HEK293 (cell line): ENCODE data around the gene PIM1.

Experiments
- GFI1B ChIP-seq: fragments of 450-650 bp; formaldehyde crosslinking; IDR thresholded peaks from 2 replicates; pipeline ENCODE4 v1.5.1; 2016; ENCODE audit warnings: missing biosample characterization, missing genetic modification characterization
- GLIS1 ChIP-seq: fragments of 450-650 bp; formaldehyde crosslinking; IDR thresholded peaks from 2 replicates; pipeline ENCODE4 v1.5.1; 2016; ENCODE audit warnings: missing biosample characterization, missing genetic modification characterization
- KLF1 ChIP-seq: fragments of 450-650 bp; formaldehyde crosslinking; IDR thresholded peaks from 2 replicates; pipeline ENCODE4 v1.5.1; 2016; ENCODE audit warnings: missing biosample characterization, missing genetic modification characterization
- KLF7 ChIP-seq: fragments of 450-650 bp; formaldehyde crosslinking; IDR thresholded peaks from 2 replicates; pipeline ENCODE4 v1.5.1; 2016; ENCODE audit warnings: missing biosample characterization, missing genetic modification characterization, borderline replicate concordance
- OVOL3 ChIP-seq: fragments of 450-650 bp; formaldehyde crosslinking; IDR thresholded peaks from 2 replicates; pipeline ENCODE4 v1.5.1; 2016; ENCODE audit warnings: missing biosample characterization, missing genetic modification characterization
- PRDM1 ChIP-seq: fragments of 450-650 bp; formaldehyde crosslinking; IDR thresholded peaks from 2 replicates; pipeline ENCODE4; 2016; ENCODE audit warnings: missing biosample characterization, missing genetic modification characterization
- SCRT2 ChIP-seq: fragments of 450-650 bp; formaldehyde crosslinking; IDR thresholded peaks from 2 replicates; pipeline ENCODE4 v1.5.1; 2016; ENCODE audit warnings: missing biosample characterization, missing genetic modification characterization
- ZNF155 ChIP-seq: fragments of 450-650 bp; formaldehyde crosslinking; IDR thresholded peaks from 2 replicates; pipeline ENCODE4 v1.5.1; 2016; ENCODE audit warnings: missing biosample characterization, missing genetic modification characterization
- ZNF19 ChIP-seq: fragments of 450-650 bp; formaldehyde crosslinking; IDR thresholded peaks from 2 replicates; pipeline ENCODE4; 2016; ENCODE audit warnings: missing biosample characterization, missing genetic modification characterization, low read depth
- ZNF23 ChIP-seq: fragments of 450-650 bp; formaldehyde crosslinking; IDR thresholded peaks from 2 replicates; pipeline ENCODE4 v1.5.1; 2016; ENCODE audit warnings: missing biosample characterization, missing genetic modification characterization, borderline replicate concordance
- ZNF341 ChIP-seq: fragments of 450-650 bp; formaldehyde crosslinking; IDR thresholded peaks from 2 replicates; pipeline ENCODE4; 2016; ENCODE audit warnings: low read depth, missing biosample characterization, missing genetic modification characterization
- ZNF426 ChIP-seq: fragments of 450-650 bp; formaldehyde crosslinking; IDR thresholded peaks from 2 replicates; pipeline ENCODE4 v1.5.1; 2017; ENCODE audit warnings: missing biosample characterization, missing genetic modification characterization, mild to moderate bottlenecking, inconsistent platforms, moderate library complexity
- ZNF561 ChIP-seq: fragments of 450-650 bp; IDR thresholded peaks from 2 replicates; pipeline ENCODE4 v1.5.1; 2018; ENCODE audit warnings: missing biosample characterization, missing genetic modification characterization, borderline replicate concordance
- ZNF621 ChIP-seq: fragments of 450-650 bp; formaldehyde crosslinking; IDR thresholded peaks from 2 replicates; pipeline ENCODE4 v1.5.1; 2017; ENCODE audit warnings: missing biosample characterization, missing genetic modification characterization
- ZNF768 ChIP-seq: fragments of 450-650 bp; formaldehyde crosslinking; IDR thresholded peaks from 2 replicates; pipeline ENCODE4 v1.5.1; 2018; ENCODE audit warnings: missing biosample characterization, mild to moderate bottlenecking, missing genetic modification characterization
- ZSCAN23 ChIP-seq: fragments of 450-650 bp; formaldehyde crosslinking; IDR thresholded peaks from 2 replicates; pipeline ENCODE4 v1.5.1; 2016; ENCODE audit warnings: missing biosample characterization, missing genetic modification characterization
- TF ChIP-seq, protein P1 (sequence below): fragments of 450-650 bp; formaldehyde crosslinking; IDR thresholded peaks from 2 replicates; pipeline ENCODE4 v1.5.1; 2016; ENCODE audit warnings: missing biosample characterization, missing genetic modification characterization
- TF ChIP-seq, protein P2 (sequence below): IDR thresholded peaks from 2 replicates; pipeline ENCODE4 v1.6.1; 2011; ENCODE audit warnings: mild to moderate bottlenecking, low read depth, low read length, borderline replicate concordance
- TF ChIP-seq, protein P3 (sequence below): fragments of 450-650 bp; formaldehyde crosslinking; IDR thresholded peaks from 2 replicates; pipeline ENCODE4 v1.5.1; 2016; ENCODE audit warnings: missing biosample characterization, missing genetic modification characterization
- TF ChIP-seq, protein P4 (sequence below): fragments of 450-650 bp; formaldehyde crosslinking; IDR thresholded peaks from 2 replicates; pipeline ENCODE4 v1.5.1; 2016; ENCODE audit warnings: missing biosample characterization, missing genetic modification characterization
- TF ChIP-seq, protein P5 (sequence below): sonication (generic); formaldehyde crosslinking; IDR thresholded peaks from 2 replicates; pipeline ENCODE4 v1.8.1; 2022; ENCODE audit warnings: mild to moderate bottlenecking, moderate library complexity, missing genetic modification reagents
- TF ChIP-seq, protein P6 (sequence below): fragments of 450-650 bp; formaldehyde crosslinking; IDR thresholded peaks from 2 replicates; pipeline ENCODE4 v1.5.1; 2016; ENCODE audit warnings: missing biosample characterization, missing genetic modification characterization
- TF ChIP-seq, protein P7 (sequence below): fragments of 450-650 bp; formaldehyde crosslinking; IDR thresholded peaks from 2 replicates; pipeline ENCODE4 v1.5.1; 2017; ENCODE audit warnings: missing biosample characterization, missing genetic modification characterization
- TF ChIP-seq, protein P8 (sequence below): fragments of 450-650 bp; IDR thresholded peaks from 2 replicates; pipeline ENCODE4 v1.5.1; 2018; ENCODE audit warnings: missing biosample characterization, mild to moderate bottlenecking, missing genetic modification characterization

The PIM1 gene

DNA sequence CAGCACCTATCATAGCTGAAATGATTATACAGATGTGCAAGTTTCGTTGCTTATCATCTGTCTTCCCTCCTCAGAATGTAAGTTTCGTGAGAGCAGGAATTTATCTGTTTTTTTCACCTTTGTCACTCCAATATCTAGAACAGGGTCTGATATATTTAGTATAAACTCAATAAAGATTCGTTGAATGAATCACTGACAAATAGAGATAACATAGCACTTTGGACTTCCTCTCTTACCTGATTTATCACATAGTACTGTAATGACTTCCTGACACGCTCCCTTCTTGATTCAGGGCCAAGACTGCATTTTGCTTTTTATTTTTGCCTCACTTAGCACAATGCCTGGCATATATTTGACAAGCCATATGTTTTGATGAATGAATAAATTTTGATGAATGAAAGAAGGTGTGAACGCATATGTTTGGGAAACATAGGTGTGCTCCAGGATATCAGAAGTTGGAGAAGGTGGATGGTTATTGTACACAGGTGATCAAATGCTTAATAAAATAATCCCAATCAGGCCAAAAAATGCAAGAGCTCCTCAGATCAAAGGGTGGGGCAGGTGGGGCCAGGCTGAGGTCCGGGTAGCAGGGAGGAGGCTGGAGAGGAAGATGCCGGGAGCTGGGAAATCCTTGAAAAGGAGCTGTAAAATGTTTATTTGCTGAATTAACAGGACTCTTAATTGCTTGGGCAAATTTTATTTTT lies 33.0 kb downstream of the PIM1 start (continued):
- TF ChIP-seq, protein P1, sequence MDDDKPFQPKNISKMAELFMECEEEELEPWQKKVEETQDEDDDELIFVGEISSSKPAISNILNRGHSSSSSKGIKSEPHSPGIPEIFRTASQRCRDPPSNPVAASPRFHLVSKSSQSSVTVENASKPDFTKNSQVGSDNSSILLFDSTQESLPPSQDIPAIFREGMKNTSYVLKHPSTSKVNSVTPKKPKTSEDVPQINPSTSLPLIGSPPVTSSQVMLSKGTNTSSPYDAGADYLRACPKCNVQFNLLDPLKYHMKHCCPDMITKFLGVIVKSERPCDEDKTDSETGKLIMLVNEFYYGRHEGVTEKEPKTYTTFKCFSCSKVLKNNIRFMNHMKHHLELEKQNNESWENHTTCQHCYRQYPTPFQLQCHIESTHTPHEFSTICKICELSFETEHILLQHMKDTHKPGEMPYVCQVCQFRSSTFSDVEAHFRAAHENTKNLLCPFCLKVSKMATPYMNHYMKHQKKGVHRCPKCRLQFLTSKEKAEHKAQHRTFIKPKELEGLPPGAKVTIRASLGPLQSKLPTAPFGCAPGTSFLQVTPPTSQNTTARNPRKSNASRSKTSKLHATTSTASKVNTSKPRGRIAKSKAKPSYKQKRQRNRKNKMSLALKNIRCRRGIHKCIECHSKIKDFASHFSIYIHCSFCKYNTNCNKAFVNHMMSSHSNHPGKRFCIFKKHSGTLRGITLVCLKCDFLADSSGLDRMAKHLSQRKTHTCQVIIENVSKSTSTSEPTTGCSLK (tag by site-specific recombination), result no peak
- TF ChIP-seq ZNF341 (no peak), ZNF23 (tag by site-specific recombination) (no peak), GLIS1 (tag by site-specific recombination) (no peak), OVOL3 (peak; percentile 29; the same call in 1 of the 2 replicates), ZNF768 (no peak), PRDM1 (tag by site-specific recombination) (no peak), ZNF19 (tag by site-specific recombination) (no peak), SCRT2 (tag by site-specific recombination) (no peak), ZNF561 (tag by site-specific recombination) (no peak), ZNF426 (tag by site-specific recombination) (no peak), ZSCAN23 (tag by site-specific recombination) (no peak), KLF1 (0 out of 2 replicates have a peak, but pooled peaks have one; percentile 15), ZNF621 (tag by site-specific recombination) (no peak), GFI1B (tag by site-specific recombination) (no peak), ZNF155 (tag by site-specific recombination) (no peak), KLF7 (tag by site-specific recombination) (no peak)
- TF ChIP-seq, protein P2, sequence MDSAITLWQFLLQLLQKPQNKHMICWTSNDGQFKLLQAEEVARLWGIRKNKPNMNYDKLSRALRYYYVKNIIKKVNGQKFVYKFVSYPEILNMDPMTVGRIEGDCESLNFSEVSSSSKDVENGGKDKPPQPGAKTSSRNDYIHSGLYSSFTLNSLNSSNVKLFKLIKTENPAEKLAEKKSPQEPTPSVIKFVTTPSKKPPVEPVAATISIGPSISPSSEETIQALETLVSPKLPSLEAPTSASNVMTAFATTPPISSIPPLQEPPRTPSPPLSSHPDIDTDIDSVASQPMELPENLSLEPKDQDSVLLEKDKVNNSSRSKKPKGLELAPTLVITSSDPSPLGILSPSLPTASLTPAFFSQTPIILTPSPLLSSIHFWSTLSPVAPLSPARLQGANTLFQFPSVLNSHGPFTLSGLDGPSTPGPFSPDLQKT, result no peak
- TF ChIP-seq, protein P3, sequence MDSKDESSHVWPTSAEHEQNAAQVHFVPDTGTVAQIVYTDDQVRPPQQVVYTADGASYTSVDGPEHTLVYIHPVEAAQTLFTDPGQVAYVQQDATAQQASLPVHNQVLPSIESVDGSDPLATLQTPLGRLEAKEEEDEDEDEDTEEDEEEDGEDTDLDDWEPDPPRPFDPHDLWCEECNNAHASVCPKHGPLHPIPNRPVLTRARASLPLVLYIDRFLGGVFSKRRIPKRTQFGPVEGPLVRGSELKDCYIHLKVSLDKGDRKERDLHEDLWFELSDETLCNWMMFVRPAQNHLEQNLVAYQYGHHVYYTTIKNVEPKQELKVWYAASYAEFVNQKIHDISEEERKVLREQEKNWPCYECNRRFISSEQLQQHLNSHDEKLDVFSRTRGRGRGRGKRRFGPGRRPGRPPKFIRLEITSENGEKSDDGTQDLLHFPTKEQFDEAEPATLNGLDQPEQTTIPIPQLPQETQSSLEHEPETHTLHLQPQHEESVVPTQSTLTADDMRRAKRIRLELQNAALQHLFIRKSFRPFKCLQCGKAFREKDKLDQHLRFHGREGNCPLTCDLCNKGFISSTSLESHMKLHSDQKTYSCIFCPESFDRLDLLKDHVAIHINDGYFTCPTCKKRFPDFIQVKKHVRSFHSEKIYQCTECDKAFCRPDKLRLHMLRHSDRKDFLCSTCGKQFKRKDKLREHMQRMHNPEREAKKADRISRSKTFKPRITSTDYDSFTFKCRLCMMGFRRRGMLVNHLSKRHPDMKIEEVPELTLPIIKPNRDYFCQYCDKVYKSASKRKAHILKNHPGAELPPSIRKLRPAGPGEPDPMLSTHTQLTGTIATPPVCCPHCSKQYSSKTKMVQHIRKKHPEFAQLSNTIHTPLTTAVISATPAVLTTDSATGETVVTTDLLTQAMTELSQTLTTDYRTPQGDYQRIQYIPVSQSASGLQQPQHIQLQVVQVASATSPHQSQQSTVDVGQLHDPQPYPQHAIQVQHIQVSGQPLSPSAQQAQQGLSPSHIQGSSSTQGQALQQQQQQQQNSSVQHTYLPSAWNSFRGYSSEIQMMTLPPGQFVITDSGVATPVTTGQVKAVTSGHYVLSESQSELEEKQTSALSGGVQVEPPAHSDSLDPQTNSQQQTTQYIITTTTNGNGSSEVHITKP, result no peak
- TF ChIP-seq, protein P4, sequence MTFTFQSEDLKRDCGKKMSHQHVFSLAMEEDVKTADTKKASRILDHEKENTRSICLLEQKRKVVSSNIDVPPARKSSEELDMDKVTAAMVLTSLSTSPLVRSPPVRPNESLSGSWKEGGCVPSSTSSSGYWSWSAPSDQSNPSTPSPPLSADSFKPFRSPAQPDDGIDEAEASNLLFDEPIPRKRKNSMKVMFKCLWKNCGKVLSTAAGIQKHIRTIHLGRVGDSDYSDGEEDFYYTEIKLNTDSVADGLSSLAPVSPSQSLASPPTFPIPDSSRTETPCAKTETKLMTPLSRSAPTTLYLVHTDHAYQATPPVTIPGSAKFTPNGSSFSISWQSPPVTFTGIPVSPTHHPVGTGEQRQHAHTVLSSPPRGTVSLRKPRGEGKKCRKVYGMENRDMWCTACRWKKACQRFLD (tag by site-specific recombination), result no peak
- TF ChIP-seq, protein P5, sequence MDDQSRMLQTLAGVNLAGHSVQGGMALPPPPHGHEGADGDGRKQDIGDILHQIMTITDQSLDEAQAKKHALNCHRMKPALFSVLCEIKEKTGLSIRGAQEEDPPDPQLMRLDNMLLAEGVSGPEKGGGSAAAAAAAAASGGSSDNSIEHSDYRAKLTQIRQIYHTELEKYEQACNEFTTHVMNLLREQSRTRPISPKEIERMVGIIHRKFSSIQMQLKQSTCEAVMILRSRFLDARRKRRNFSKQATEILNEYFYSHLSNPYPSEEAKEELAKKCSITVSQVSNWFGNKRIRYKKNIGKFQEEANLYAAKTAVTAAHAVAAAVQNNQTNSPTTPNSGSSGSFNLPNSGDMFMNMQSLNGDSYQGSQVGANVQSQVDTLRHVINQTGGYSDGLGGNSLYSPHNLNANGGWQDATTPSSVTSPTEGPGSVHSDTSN (CRISPR knock-in tag), result no peak
- TF ChIP-seq, protein P6, sequence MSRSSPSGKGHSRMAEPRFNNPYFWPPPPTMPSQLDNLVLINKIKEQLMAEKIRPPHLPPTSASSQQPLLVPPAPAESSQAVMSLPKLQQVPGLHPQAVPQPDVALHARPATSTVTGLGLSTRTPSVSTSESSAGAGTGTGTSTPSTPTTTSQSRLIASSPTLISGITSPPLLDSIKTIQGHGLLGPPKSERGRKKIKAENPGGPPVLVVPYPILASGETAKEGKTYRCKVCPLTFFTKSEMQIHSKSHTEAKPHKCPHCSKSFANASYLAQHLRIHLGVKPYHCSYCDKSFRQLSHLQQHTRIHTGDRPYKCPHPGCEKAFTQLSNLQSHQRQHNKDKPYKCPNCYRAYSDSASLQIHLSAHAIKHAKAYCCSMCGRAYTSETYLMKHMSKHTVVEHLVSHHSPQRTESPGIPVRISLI (tag by site-specific recombination), result no peak
- TF ChIP-seq, protein P7, sequence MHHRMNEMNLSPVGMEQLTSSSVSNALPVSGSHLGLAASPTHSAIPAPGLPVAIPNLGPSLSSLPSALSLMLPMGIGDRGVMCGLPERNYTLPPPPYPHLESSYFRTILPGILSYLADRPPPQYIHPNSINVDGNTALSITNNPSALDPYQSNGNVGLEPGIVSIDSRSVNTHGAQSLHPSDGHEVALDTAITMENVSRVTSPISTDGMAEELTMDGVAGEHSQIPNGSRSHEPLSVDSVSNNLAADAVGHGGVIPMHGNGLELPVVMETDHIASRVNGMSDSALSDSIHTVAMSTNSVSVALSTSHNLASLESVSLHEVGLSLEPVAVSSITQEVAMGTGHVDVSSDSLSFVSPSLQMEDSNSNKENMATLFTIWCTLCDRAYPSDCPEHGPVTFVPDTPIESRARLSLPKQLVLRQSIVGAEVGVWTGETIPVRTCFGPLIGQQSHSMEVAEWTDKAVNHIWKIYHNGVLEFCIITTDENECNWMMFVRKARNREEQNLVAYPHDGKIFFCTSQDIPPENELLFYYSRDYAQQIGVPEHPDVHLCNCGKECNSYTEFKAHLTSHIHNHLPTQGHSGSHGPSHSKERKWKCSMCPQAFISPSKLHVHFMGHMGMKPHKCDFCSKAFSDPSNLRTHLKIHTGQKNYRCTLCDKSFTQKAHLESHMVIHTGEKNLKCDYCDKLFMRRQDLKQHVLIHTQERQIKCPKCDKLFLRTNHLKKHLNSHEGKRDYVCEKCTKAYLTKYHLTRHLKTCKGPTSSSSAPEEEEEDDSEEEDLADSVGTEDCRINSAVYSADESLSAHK (tag by site-specific recombination), result 0 out of 2 replicates have a peak, but pooled peaks have one; percentile 33
- TF ChIP-seq, protein P8, sequence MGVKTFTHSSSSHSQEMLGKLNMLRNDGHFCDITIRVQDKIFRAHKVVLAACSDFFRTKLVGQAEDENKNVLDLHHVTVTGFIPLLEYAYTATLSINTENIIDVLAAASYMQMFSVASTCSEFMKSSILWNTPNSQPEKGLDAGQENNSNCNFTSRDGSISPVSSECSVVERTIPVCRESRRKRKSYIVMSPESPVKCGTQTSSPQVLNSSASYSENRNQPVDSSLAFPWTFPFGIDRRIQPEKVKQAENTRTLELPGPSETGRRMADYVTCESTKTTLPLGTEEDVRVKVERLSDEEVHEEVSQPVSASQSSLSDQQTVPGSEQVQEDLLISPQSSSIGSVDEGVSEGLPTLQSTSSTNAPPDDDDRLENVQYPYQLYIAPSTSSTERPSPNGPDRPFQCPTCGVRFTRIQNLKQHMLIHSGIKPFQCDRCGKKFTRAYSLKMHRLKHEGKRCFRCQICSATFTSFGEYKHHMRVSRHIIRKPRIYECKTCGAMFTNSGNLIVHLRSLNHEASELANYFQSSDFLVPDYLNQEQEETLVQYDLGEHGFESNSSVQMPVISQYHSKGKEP, result no peak
